Right forelimb (tissue), 1 donor: ENCODE results near the gene MCTP1.

ENCODE experiments used
- DNase-seq: peaks from one replicate; pipeline ENCODE4 v3.0.0-alpha.2; 2018

Gene MCTP1

GRCh38 chr5:94747371-94747770 lies 537.5 kb downstream of the MCTP1 start:
- no peak for DNase-seq

- DNase-seq, result no peak
These were observed 538.2 kb downstream of the MCTP1 start for GRCh38 chr5:94746731-94747124.

- no peak for DNase-seq
These were observed 538.8 kb downstream of the MCTP1 start for GRCh38 chr5:94745786-94746730.

- DNase-seq, result no peak
These were observed 540.0 kb downstream of the MCTP1 start for GRCh38 chr5:94744906-94745305.

GRCh38 chr5:94742852-94743251 lies 542.0 kb downstream of the MCTP1 start:
- no peak for DNase-seq

- DNase-seq, result no peak
These were observed 544.6 kb downstream of the MCTP1 start for GRCh38 chr5:94740286-94740685.

- DNase-seq, result no peak
These were observed 548.4 kb downstream of the MCTP1 start for GRCh38 chr5:94736498-94736897.

DNA sequence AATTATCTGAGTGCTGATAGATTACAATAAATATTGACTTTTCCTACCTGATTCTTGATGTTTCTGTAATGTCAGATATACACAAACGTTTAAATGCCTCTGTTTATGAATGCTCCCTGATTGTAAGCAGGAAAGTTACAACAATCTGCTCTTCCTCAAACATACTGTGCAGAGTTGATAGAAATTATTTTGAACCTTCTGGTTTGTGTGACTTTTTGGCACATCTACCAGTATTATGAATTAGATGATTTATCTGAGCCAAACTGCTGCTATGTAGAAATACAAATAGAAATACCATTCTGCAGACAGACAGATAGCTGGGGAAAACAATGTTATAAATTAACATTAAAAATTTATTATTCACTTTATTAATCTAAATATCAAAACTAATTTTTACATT lies 553.4 kb downstream of the MCTP1 start:
- no peak for DNase-seq

GRCh38 chr5:94725142-94725541 lies 559.8 kb downstream of the MCTP1 start:
- no peak for DNase-seq

DNA sequence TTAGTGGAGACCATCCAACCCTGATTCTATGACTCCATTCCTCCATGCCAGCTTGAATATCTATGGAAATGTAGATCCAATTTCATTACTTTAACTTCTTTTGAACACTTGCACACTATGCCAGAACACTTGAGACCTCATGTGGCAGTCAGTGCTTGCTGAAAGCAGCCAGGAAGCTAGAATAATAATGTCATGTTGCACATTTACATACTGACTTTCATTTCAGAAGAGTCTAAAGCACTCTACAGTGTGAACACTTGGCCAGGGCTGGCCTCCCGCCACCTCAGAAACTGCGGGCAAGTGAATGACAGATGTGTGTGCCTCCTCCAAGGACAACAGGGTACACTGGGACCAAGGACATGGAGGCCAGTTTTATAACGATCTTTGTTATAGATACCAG lies 569.1 kb downstream of the MCTP1 start:
- DNase-seq, result no peak

DNA sequence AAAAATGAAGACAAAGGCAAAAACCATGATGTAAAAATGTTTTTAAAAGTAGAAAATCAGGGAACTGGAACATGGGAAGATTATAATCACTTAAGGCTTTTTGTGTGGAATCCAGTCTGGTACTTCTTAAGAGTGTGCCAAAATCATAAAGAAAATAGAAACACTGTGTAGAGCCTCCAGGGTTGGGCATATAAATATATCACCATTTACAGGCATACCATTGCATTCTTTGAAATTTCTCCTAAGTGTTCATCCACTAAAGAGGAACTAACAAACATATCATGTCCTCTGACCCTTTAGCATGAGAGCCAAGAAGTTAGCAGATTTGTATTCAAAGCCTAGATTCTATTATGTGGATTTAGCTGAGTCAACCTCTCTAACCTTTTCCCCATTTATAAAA lies 573.1 kb downstream of the MCTP1 start:
- DNase-seq, result no peak

DNA sequence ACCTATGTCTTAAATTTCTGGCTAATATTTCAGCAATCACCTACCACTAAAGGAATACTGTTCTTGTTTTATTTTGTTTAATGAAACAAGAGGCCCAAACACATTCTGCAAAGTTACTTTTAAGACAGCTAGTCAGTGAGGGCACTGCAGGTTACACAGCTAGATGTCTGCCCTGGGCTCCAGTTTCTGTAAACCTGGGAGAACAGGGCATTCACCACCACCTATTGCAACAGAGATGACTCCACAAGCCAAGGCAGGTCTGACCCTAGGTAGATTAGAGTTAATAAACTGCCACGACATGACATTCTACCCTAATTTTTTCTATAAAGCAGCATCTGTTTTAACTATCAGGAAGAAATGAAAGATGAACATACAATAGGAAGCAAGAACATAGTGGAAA lies 575.6 kb downstream of the MCTP1 start:
- DNase-seq, result no peak

- no peak for DNase-seq
These were observed 577.5 kb downstream of the MCTP1 start for GRCh38 chr5:94707359-94707758.

GRCh38 chr5:94705427-94705826 lies 579.5 kb downstream of the MCTP1 start:
- no peak for DNase-seq

DNA sequence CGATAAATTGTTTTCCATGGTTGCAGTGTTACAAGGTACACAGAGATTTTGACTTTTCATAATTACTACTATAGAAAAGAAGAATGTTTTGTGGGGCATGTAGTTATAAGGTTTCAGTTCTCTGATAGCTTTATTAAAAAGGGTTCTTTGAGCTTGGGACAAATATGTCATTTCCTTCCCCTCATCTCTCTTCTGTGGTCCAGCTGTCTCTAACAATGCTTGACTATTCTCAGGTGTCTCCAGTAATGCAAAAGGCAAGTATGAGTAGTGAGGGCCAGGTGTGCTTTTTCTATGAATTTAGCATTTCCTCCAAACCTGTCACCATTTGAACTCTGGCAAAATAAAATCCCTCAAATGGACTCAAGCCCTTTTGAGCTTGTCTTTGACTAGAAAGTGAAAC lies 582.2 kb downstream of the MCTP1 start:
- DNase-seq, result no peak

GRCh38 chr5:94700592-94700991 lies 584.3 kb downstream of the MCTP1 start:
- no peak for DNase-seq

DNA sequence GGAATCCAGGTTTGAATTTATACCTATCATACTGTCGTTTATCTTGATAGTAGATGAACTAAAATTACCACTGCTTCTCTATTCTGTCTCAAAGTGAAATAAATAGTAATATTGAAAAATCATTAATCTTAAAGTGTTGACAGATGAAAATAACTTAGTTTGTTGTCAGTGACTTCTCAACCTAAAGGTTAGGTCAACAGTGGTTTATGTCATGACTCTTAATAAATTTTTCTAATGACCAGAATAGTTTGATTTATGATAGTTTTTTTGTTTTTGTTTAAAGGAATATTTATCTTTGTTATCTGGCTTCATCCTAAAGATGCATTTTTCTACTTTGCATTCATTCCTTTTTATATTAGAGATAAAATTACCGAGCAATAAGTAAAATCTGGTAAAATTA lies 585.3 kb downstream of the MCTP1 start:
- no peak for DNase-seq

DNA sequence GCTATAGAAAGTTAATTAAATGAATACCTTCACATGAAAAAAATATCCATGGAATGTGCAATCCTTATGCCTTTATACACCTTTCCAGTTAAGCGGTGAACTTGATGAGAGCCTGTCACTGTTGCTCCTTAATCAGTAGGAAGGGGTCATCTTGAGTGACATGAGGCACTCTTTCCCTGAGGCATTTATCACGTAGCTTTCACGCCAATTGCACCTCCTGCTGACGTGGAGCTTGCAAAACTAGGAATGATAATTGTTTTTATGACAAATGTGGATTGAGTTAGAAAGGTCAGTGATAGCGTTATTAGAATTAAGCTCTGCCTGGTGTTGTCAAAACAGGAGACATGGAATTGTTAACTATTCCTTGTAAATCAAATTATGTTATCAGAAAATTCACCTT lies 586.7 kb downstream of the MCTP1 start:
- no peak for DNase-seq

GRCh38 chr5:94694671-94695070 lies 590.2 kb downstream of the MCTP1 start:
- no peak for DNase-seq

DNA sequence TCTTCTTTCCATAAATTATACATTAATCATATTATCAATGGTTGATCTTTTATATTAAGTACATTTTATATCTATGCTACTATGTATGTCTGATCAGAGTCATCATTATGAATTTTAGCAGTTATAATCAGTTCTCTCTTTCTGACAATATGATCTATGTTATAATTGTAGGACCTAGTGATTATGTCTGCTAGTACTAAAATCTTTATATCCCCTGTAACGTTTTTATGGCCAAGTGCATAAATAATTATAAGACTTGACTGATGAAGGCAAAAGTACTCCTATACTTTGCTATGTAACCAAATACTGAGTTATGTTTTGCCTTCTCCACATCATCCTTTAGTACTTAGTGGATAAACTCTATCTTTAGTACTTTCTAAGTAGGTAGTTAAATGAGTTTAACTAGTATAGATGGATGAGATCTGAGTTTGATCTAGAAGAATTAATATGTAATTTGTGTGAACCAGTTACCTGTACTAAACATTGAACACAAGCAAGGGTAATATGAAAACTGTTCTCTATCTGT lies 591.0 kb downstream of the MCTP1 start:
- DNase-seq, result no peak

DNA sequence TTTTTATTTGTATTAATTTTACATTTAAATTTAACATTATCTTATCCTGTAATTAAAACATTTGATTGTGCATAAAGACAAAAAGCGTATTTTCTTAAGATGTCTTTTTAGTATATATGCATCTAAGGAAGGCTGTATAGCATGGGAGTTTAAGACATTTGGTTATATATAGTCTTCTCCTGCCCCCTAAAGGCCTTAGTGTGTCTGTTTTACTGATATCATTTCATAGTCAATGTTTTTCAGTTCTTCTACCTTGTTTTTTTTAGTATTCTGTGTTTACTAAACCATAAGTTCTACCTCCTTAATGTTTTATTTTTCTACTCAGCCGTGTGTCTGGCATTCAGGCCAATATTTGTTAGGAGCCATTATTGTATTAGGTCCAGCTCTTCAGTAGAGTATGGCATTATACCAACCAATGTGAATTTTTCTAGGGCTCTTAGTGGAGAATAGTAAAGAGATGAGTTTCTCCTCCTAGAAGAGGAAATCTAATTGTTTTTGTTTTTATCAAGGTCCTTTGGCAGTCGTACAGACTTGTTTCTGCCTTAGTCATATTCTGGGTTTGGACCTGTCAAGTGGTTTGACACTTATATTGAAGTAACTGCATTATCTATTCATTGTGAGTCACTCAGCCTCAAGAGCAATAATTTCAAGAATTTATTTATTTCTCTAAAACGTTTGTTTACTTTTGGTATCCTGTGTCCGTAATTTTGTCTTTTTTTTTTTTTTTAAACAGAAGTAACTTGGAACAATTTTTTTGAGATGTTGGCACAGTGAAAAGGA lies 591.7 kb downstream of the MCTP1 start:
- no peak for DNase-seq

GRCh38 chr5:94692581-94692980 lies 592.3 kb downstream of the MCTP1 start:
- DNase-seq, result no peak

GRCh38 chr5:94691949-94692348 lies 592.9 kb downstream of the MCTP1 start:
- no peak for DNase-seq

DNA sequence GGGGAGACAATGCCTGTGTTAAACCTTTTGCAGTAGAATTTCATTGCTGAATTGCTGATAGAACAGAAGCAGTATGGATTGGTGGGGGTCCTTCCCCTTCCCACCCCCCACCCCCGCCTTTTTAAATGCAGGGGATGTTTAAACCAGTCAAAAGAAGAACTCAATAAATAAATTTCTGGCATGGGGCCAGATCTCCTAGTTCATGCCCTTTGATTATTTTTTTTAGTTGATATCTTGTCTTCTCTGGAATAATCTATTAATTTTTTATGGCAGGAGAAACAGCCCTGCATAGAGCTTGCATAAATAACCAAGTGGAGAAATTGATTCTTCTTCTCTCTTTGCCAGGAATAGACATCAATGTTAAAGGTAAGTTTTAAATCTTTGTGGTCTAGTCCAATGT lies 593.6 kb downstream of the MCTP1 start:
- no peak for DNase-seq
